ENCODE data around the gene PTPRM. TPM values are rescaled to one million over a fixed set of nuclear protein-coding genes. Genes with fewer than 3 reads are reported as not detected.

Gene PTPRM
- total RNA-seq, 1 experiment from 2014 or later: 100.0 TPM

- no peak for DNase-seq
- Histone ChIP-seq H3K27me3 (replicated peaks; ENCODE audit: control insufficient read depth, insufficient read depth, low read length) (no peaks in the 10 kb centered on the region), H3K4me3 (ENCODE audit: low read depth, low read length) (no peak overlapping the region), H3K36me3 (ENCODE audit: control insufficient read depth, insufficient read depth, low read length) (no peaks in the 10 kb centered on the region; the same call in 1 of the 2 replicates), H3K9me3 (no peaks in the 10 kb centered on the region), H3K4me1 (no peaks in the 10 kb centered on the region)
- no peaks in the 10 kb centered on the region for H3K27me3 Mint-ChIP-seq (ENCODE audit: insufficient read depth, unreplicated experiment)
- TF ChIP-seq, protein P1, sequence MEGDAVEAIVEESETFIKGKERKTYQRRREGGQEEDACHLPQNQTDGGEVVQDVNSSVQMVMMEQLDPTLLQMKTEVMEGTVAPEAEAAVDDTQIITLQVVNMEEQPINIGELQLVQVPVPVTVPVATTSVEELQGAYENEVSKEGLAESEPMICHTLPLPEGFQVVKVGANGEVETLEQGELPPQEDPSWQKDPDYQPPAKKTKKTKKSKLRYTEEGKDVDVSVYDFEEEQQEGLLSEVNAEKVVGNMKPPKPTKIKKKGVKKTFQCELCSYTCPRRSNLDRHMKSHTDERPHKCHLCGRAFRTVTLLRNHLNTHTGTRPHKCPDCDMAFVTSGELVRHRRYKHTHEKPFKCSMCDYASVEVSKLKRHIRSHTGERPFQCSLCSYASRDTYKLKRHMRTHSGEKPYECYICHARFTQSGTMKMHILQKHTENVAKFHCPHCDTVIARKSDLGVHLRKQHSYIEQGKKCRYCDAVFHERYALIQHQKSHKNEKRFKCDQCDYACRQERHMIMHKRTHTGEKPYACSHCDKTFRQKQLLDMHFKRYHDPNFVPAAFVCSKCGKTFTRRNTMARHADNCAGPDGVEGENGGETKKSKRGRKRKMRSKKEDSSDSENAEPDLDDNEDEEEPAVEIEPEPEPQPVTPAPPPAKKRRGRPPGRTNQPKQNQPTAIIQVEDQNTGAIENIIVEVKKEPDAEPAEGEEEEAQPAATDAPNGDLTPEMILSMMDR (IDR thresholded peaks at IDR 0.05; ENCODE audit: insufficient read depth in 1 of 2, low read depth in 1 of 2, low read length in 1 of 2, severe bottlenecking in 1 of 2, unreplicated experiment in 1 of 2): no peak
- POLR2A ChIA-PET: no interaction called here
- peaks cover 65% of the 10 kb centered on the region for H3K36me3 Mint-ChIP-seq (ENCODE audit: insufficient read depth, unreplicated experiment)
- intact Hi-C loops (cut with micrococcal nuclease; ENCODE audit: unreplicated experiment): loop anchor here (10.0 kb wide), 1 partner anchor 92 kb away; no protein-coding TSS in a partner anchor
- H3K4me1 Mint-ChIP-seq (ENCODE audit: low read depth, unreplicated experiment): no peaks in the 10 kb centered on the region
- H3K27ac Mint-ChIP-seq (ENCODE audit: unreplicated experiment): no peak overlapping the region
- BruUV-seq (replicated peaks): no TSS peak
- CTCF ChIA-PET: no interaction called here
- H3K9me3 Mint-ChIP-seq (ENCODE audit: unreplicated experiment): no peaks in the 10 kb centered on the region
- no peak overlapping the region for H3K4me3 Mint-ChIP-seq (ENCODE audit: unreplicated experiment)
Measured at GRCh38 chr18:8386669-8387380, 819.7 kb downstream of the PTPRM start.

DNA sequence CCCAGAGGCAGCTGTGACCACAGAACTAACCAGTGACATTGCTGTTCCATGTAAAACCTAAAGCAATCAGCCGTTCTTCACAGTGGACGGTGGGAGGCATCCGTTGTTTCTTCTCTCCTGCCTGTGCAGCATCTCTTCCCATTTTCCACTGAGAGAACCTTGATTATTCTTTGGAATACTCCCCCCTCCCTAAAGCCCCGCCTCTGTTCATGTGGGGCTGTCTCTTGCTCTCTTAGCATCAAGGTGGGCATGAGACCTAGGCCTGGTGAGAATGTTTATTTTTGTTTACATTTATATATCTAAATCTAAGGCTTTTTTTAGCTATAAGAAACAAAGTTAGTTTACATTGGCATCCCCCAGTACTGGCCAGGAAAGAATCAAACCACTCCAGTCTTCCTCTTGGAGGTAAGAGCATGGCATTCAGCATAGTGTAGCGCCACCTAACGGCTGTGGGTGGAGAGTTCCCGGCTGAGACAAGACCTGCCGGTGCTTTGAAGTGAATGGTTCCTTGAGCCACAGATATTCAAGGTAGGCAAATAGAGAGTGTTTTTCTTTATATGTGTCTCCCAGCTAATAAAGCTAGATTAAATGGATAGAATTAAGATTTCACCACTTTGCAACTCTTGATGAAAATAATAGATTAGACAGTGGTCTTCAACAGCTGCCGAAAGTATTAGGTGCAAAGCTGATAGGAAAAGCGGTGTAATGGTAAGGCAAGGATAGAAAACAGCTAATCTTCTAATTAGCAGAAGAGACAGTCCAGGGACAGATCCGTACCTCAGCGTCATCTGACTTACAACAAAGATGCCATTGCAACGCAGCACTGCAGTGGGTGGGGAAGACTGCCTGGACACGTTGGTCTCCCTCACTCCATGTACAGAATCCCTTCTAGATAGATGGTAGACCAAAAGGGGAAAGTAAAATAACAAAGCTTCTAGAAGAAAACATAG is 822.5 kb downstream of the PTPRM start:
- Histone ChIP-seq H3K27me3 (replicated peaks; ENCODE audit: control insufficient read depth, insufficient read depth, low read length) (no peaks in the 10 kb centered on the region), H3K4me3 (ENCODE audit: low read depth, low read length) (no peak overlapping the region), H3K4me1 (no peaks in the 10 kb centered on the region), H3K9me3 (no peaks in the 10 kb centered on the region), H3K36me3 (ENCODE audit: control insufficient read depth, insufficient read depth, low read length) (peaks cover 3% of the 10 kb centered on the region; the same call in 1 of the 2 replicates)
- H3K36me3 Mint-ChIP-seq (ENCODE audit: insufficient read depth, unreplicated experiment): peaks cover 74% of the 10 kb centered on the region
- intact Hi-C loops (cut with micrococcal nuclease; ENCODE audit: unreplicated experiment): loop anchor here (10.0 kb wide), 1 partner anchor 95 kb away; no protein-coding TSS in a partner anchor
- POLR2A ChIA-PET: no interaction called here
- CTCF ChIA-PET: interaction anchor here (0.6 to 0.9 kb wide), 5 partner anchors 23 to 791 kb away, joined by 3 to 5 read pairs (median 3); no protein-coding TSS in a partner anchor
- BruUV-seq (replicated peaks): no TSS peak
- peak; percentile 73 to 77 for DNase-seq
- H3K4me3 Mint-ChIP-seq (ENCODE audit: unreplicated experiment): no peak overlapping the region
- H3K9me3 Mint-ChIP-seq (ENCODE audit: unreplicated experiment): no peaks in the 10 kb centered on the region
- TF ChIP-seq, protein P1 (IDR thresholded peaks at IDR 0.05; ENCODE audit: insufficient read depth in 1 of 2, low read depth in 1 of 2, low read length in 1 of 2, severe bottlenecking in 1 of 2, unreplicated experiment in 1 of 2): peak; percentile 84 to 92
- peak overlapping the region; percentile 42 for H3K27ac Mint-ChIP-seq (ENCODE audit: unreplicated experiment)
- H3K4me1 Mint-ChIP-seq (ENCODE audit: low read depth, unreplicated experiment): no peaks in the 10 kb centered on the region
- H3K27me3 Mint-ChIP-seq (ENCODE audit: insufficient read depth, unreplicated experiment): no peaks in the 10 kb centered on the region

DNA sequence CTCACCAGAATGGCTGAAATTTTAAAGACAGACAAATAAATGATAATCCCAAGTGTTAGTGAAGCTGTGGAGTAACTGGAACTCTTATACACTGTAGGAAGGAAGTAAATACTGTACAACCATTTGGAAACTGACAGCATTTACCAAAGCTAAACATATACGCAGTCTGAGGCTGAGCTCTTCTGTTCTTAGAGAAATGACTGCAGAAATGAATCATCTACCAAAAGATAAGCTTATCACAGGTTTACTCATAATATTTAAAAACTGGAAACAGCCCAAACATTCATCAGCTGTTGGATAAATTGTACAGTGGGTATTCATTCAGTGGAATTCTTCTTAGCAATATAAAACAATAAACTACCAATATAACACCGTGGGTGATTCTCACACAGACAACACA is 824.0 kb downstream of the PTPRM start:
- Mint-ChIP-seq H3K4me3 (ENCODE audit: unreplicated experiment) (no peak overlapping the region), H3K9me3 (ENCODE audit: unreplicated experiment) (no peaks in the 10 kb centered on the region), H3K27ac (ENCODE audit: unreplicated experiment) (no peak overlapping the region), H3K36me3 (ENCODE audit: insufficient read depth, unreplicated experiment) (peaks cover 69% of the 10 kb centered on the region), H3K4me1 (ENCODE audit: low read depth, unreplicated experiment) (no peaks in the 10 kb centered on the region), H3K27me3 (ENCODE audit: insufficient read depth, unreplicated experiment) (no peaks in the 10 kb centered on the region)
- Histone ChIP-seq H3K4me1 (no peaks in the 10 kb centered on the region), H3K36me3 (ENCODE audit: control insufficient read depth, insufficient read depth, low read length) (peaks cover 3% of the 10 kb centered on the region; the same call in 1 of the 2 replicates), H3K27me3 (replicated peaks; ENCODE audit: control insufficient read depth, insufficient read depth, low read length) (no peaks in the 10 kb centered on the region), H3K9me3 (no peaks in the 10 kb centered on the region), H3K4me3 (ENCODE audit: low read depth, low read length) (no peak overlapping the region)
- POLR2A ChIA-PET: no interaction called here
- DNase-seq: no peak
- intact Hi-C loops (cut with micrococcal nuclease; ENCODE audit: unreplicated experiment): no loop called here
- CTCF ChIA-PET: no interaction called here
- BruUV-seq (replicated peaks): no TSS peak
- TF ChIP-seq, protein P1 (IDR thresholded peaks at IDR 0.05; ENCODE audit: insufficient read depth in 1 of 2, low read depth in 1 of 2, low read length in 1 of 2, severe bottlenecking in 1 of 2, unreplicated experiment in 1 of 2): no peak

Data from Caco-2 (cell line).